Measurements from ENCODE around the gene INSC.

DNA sequence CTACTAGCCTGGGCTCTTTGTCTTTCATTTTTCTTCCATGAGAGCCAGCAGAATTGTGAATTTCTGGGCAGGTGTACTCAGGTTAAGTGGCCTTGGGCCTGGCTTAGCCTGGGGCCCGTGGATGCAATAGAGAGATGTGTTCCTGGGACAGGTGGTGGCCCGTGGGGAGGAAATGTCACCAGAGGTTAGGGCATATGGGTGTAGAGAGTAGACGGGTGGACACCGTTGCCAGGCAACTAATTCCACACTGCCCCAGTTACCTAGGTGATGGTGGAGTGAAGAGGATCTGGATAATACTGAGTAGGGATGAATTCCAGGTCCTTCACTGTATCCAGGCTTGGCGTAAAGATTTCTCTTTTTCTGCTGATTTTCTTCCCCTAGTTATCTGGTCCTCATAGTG lies 175.0 kb downstream of the INSC start:
- TF ChIP-seq POLR2AphosphoS5 (IDR thresholded peaks at IDR 0.05; ENCODE audit: low read depth, low read length) (no peak), SPI1 (IDR thresholded peaks at IDR 0.05; ENCODE audit: low read depth, low read length) (no peak), PAX5 (IDR thresholded peaks at IDR 0.05; ENCODE audit: insufficient read depth, low read length, severe bottlenecking) (no peak), TAF1 (IDR thresholded peaks at IDR 0.05; ENCODE audit: low read depth, low read length) (no peak)

Measured in GM12891 (cell line).